Measurements from ENCODE around the gene TMEM17. TPM values are rescaled to one million over a fixed set of nuclear protein-coding genes. Genes with fewer than 3 reads are reported as not detected.
A peak's percentile ranks its signal among the peaks of the same experiment; 100 is the strongest.

Gene TMEM17
- total and polyA plus RNA-seq, 2 of the 13 experiments (the other 11 are each of a cell fraction or from before 2014, with no cell fraction given): 0.22 to 0.50 TPM

DNA sequence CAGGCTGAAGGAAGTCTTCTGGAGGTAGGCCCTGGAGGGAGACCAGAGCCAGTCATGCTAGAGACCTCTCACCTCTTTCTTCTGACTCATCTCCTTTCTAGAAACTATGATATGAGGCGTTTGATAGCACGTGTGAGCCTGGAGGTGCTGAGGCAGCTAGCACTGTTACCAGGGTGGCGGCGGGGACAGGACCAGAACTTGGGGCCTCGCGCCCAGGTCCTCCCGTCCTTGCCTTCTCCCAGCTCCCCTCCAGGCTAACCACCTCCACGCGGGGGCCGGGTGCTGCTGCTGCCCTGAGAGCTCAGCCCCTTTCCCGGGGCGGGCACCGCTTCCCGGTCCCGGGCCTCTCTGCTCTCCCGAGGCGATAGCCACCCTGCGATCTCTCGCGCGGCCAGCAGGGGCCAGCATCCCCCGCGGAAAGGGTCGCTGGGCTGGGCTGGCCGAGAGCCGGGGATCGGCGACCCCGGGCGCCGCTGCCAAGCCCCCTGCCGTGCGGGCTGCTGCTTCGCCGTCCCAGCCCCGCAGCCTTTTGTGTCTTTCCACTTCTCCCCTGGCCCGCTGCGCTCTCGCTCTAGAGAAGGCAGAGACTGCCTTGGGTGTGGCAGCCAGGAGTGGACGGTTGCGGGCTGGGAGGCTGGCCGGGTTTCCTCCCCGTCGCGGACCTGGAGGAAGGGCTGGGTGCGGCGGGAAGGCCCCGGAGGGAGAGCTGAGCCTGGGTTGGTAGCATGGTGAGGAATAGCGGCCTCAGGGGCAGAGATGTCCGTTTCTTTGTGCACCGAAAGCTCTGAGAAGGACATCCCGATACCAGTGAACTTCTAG, 49.1 kb downstream of the TMEM17 start (continued):
- TF ChIP-seq, protein P1, sequence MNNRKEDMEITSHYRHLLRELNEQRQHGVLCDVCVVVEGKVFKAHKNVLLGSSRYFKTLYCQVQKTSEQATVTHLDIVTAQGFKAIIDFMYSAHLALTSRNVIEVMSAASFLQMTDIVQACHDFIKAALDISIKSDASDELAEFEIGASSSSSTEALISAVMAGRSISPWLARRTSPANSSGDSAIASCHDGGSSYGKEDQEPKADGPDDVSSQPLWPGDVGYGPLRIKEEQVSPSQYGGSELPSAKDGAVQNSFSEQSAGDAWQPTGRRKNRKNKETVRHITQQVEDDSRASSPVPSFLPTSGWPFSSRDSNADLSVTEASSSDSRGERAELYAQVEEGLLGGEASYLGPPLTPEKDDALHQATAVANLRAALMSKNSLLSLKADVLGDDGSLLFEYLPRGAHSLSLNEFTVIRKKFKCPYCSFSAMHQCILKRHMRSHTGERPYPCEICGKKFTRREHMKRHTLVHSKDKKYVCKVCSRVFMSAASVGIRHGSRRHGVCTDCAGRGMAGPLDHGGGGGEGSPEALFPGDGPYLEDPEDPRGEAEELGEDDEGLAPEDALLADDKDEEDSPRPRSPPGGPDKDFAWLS (CRISPR knock-in tag; IDR thresholded peaks at IDR 0.05; ENCODE audit: borderline replicate concordance): peak; percentile 70
- TF ChIP-seq NR3C1 (CRISPR knock-in tag; IDR thresholded peaks at IDR 0.05) (no peak), ATF7 (IDR thresholded peaks at IDR 0.05) (no peak), ATF7 (CRISPR knock-in tag; IDR thresholded peaks at IDR 0.05) (no peak), PPARG (CRISPR knock-in tag; conservative IDR thresholded peaks at IDR 0.05) (peak; percentile 73; the same call in 1 of the 2 replicates), ZNF441 (CRISPR knock-in tag; IDR thresholded peaks at IDR 0.05; ENCODE audit: borderline replicate concordance) (peak; percentile 90), ZIK1 (CRISPR knock-in tag; IDR thresholded peaks at IDR 0.05; ENCODE audit: borderline replicate concordance, low read depth) (no peak), CBX1 (IDR thresholded peaks at IDR 0.05; ENCODE audit: low read depth) (peak; percentile 87), GFI1 (CRISPR knock-in tag; IDR thresholded peaks at IDR 0.05; ENCODE audit: borderline replicate concordance) (peak; percentile 79; the same call in 1 of the 2 replicates), HNRNPL (IDR thresholded peaks at IDR 0.05; ENCODE audit: low read depth, low read length) (0 out of 2 replicates have a peak, but pooled peaks have one; percentile 75), ATM (IDR thresholded peaks at IDR 0.05; ENCODE audit: borderline replicate concordance) (no peak), ZNF768 (CRISPR knock-in tag; IDR thresholded peaks at IDR 0.05) (peak; percentile 76; the same call in 1 of the 2 replicates), ATF1 (CRISPR knock-in tag; IDR thresholded peaks at IDR 0.05) (no peak), MIER3 (CRISPR knock-in tag; IDR thresholded peaks at IDR 0.05; ENCODE audit: borderline replicate concordance) (peak; percentile 64; the same call in 1 of the 2 replicates), ZSCAN12 (CRISPR knock-in tag; IDR thresholded peaks at IDR 0.05) (peak; percentile 6; the same call in 1 of the 2 replicates), CREM (IDR thresholded peaks at IDR 0.05) (no peak), CREM (CRISPR knock-in tag; IDR thresholded peaks at IDR 0.05) (no peak), ZNF317 (CRISPR knock-in tag; IDR thresholded peaks at IDR 0.05) (0 out of 2 replicates have a peak, but pooled peaks have one; percentile 54), ZNF331 (CRISPR knock-in tag; IDR thresholded peaks at IDR 0.05) (peak; percentile 60; the same call in 1 of the 2 replicates), ZNF292 (CRISPR knock-in tag; IDR thresholded peaks at IDR 0.05; ENCODE audit: borderline replicate concordance, low read depth) (peak; percentile 57), SALL2 (CRISPR knock-in tag; IDR thresholded peaks at IDR 0.05) (peak; percentile 80; the same call in 1 of the 2 replicates)
- TF ChIP-seq, protein P2, sequence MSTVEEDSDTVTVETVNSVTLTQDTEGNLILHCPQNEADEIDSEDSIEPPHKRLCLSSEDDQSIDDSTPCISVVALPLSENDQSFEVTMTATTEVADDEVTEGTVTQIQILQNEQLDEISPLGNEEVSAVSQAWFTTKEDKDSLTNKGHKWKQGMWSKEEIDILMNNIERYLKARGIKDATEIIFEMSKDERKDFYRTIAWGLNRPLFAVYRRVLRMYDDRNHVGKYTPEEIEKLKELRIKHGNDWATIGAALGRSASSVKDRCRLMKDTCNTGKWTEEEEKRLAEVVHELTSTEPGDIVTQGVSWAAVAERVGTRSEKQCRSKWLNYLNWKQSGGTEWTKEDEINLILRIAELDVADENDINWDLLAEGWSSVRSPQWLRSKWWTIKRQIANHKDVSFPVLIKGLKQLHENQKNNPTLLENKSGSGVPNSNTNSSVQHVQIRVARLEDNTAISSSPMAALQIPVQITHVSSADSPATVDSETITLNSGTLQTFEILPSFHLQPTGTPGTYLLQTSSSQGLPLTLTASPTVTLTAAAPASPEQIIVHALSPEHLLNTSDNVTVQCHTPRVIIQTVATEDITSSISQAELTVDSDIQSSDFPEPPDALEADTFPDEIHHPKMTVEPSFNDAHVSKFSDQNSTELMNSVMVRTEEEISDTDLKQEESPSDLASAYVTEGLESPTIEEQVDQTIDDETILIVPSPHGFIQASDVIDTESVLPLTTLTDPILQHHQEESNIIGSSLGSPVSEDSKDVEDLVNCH (CRISPR knock-in tag; IDR thresholded peaks at IDR 0.05): no peak
- TF ChIP-seq, protein P3, sequence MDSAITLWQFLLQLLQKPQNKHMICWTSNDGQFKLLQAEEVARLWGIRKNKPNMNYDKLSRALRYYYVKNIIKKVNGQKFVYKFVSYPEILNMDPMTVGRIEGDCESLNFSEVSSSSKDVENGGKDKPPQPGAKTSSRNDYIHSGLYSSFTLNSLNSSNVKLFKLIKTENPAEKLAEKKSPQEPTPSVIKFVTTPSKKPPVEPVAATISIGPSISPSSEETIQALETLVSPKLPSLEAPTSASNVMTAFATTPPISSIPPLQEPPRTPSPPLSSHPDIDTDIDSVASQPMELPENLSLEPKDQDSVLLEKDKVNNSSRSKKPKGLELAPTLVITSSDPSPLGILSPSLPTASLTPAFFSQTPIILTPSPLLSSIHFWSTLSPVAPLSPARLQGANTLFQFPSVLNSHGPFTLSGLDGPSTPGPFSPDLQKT (CRISPR knock-in tag; IDR thresholded peaks at IDR 0.05; ENCODE audit: borderline replicate concordance): peak; percentile 71; the same call in 1 of the 2 replicates
- TF ChIP-seq, protein P4, sequence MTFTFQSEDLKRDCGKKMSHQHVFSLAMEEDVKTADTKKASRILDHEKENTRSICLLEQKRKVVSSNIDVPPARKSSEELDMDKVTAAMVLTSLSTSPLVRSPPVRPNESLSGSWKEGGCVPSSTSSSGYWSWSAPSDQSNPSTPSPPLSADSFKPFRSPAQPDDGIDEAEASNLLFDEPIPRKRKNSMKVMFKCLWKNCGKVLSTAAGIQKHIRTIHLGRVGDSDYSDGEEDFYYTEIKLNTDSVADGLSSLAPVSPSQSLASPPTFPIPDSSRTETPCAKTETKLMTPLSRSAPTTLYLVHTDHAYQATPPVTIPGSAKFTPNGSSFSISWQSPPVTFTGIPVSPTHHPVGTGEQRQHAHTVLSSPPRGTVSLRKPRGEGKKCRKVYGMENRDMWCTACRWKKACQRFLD (CRISPR knock-in tag; IDR thresholded peaks at IDR 0.05; ENCODE audit: borderline replicate concordance): 0 out of 2 replicates have a peak, but pooled peaks have one; percentile 47
